K562 (cell line): ENCODE results near the gene PLEKHM3. TPM values are rescaled to one million over a fixed set of nuclear protein-coding genes. Genes with fewer than 3 reads are reported as not detected.

Source experiments
- ATAC-seq: fragments of 200-7000 bp; cut with Tn5 transposase; 3 replicates; pipeline ENCODE4 v1.9.1; 2020; ENCODE audit warnings: moderate library complexity
- BruUV-seq: library from RNA; stranded (reverse); fragments of 400-500 nt; replicated peaks from 2 replicates; lab custom pipeline; 2021; lab: Mats Ljungman, UMichigan
- CTCF ChIA-PET: fragments of 300-600 bp; formaldehyde crosslinking; extraction: SDS; loops from one replicate; lab custom pipeline; 2021; ENCODE audit warnings: low intra/inter-chr PET ratio; lab: Yijun Ruan, JAX
- POLR2A ChIA-PET: fragments of 300-600, 350-650 bp; sonication (Branson Sonifier 250); formaldehyde crosslinking; extraction: SDS; loops from one replicate; lab custom pipeline; 2021; ENCODE audit warnings: antibody characterized with exemption, inconsistent platforms; lab: Yijun Ruan, JAX
- DNase-seq, 4 experiments: peaks; one replicate each; pipeline versions ENCODE4 v3.0.0 to v3.0.0-alpha.2; 2011 to 2018; ENCODE audit warnings: low spot score in 3 of 4, mixed read lengths in 3 of 4; ENCODE audit errors: extremely low read depth in 1 of 4
- FAIRE-seq: peaks from 2 replicates; lab custom pipeline; 2011; peaks lifted over from hg19 to GRCh38; lab: Jason Lieb, UNC
- H2AFZ ChIP-seq: 2 replicates; pipeline ENCODE4 v1.6.0; 2011; ENCODE audit warnings: low read depth, low read length, control low read depth, inconsistent platforms
- H3K27ac ChIP-seq: fragments of 200-600 bp; 3 replicates; pipeline ENCODE4 v1.8.0; 2011; ENCODE audit warnings: low read depth, mild to moderate bottlenecking, control low read depth, inconsistent platforms, low read length, moderate library complexity, mixed read lengths; ENCODE audit errors: extremely low read depth
- H3K27me3 ChIP-seq, 2 experiments: fragments of 300-600 bp in 1 of 2; 2 replicates in 1 of 2; 3 replicates in 1 of 2; pipeline versions ENCODE4 v1.6.0 to v1.8.0; 2011; ENCODE audit warnings: inconsistent platforms in 2 of 2, low read length in 2 of 2, mild to moderate bottlenecking in 1 of 2, mixed read lengths in 1 of 2, moderate library complexity in 1 of 2; ENCODE audit not compliant: control insufficient read depth in 2 of 2, insufficient read depth in 2 of 2
- H3K36me3 ChIP-seq: fragments of 300-600 bp; 3 replicates; pipeline ENCODE4 v1.8.0; 2011; ENCODE audit warnings: mild to moderate bottlenecking, low read length, inconsistent platforms; ENCODE audit not compliant: control insufficient read depth, insufficient read depth
- H3K4me1 ChIP-seq, 2 experiments: fragments of 200-600 bp in 1 of 2; replicated peaks in 1 of 2; 2 replicates in 1 of 2; 3 replicates in 1 of 2; pipeline versions ENCODE4 v1.5.1 to v1.8.0; 2011; ENCODE audit warnings: inconsistent platforms in 2 of 2, low read length in 2 of 2, mild to moderate bottlenecking in 1 of 2, mixed read lengths in 1 of 2, moderate library complexity in 1 of 2; ENCODE audit not compliant: control insufficient read depth in 2 of 2, insufficient read depth in 2 of 2
- H3K4me2 ChIP-seq: 2 replicates; pipeline ENCODE4 v1.6.1; 2011; ENCODE audit warnings: low read length, control low read depth, inconsistent platforms, mixed read lengths; ENCODE audit not compliant: insufficient read depth
- H3K4me3 ChIP-seq: fragments of 200-600 bp; sonication (generic), shearing (Covaris generic); 2 replicates; pipeline ENCODE4 v1.5.1; 2016; ENCODE audit warnings: control low read depth, inconsistent platforms
- H3K79me2 ChIP-seq: fragments of 200-600 bp; 3 replicates; pipeline ENCODE4 v1.8.0; 2011; ENCODE audit warnings: low read length, inconsistent platforms; ENCODE audit not compliant: control insufficient read depth, insufficient read depth
- H3K9ac ChIP-seq, 2 experiments: 2 replicates each; pipeline versions ENCODE4 v1.6.0 to v1.6.1; 2011; ENCODE audit warnings: low read depth in 2 of 2, low read length in 2 of 2, control low read depth in 1 of 2, inconsistent platforms in 1 of 2, mild to moderate bottlenecking in 1 of 2, mixed read lengths in 1 of 2; ENCODE audit not compliant: insufficient read depth in 1 of 2
- H3K9me1 ChIP-seq: one replicate; pipeline ENCODE4 v1.6.0; 2011; ENCODE audit warnings: inconsistent platforms, mild to moderate bottlenecking, low read length, moderate library complexity; ENCODE audit not compliant: control insufficient read depth, insufficient read depth
- H3K9me3 ChIP-seq: replicated peaks from 2 replicates; pipeline ENCODE4 v1.5.1; 2011; ENCODE audit warnings: low read depth, low read length, inconsistent platforms; ENCODE audit not compliant: control insufficient read depth, insufficient read depth
- H4K20me1 ChIP-seq: replicated peaks from 2 replicates; pipeline ENCODE4 v1.6.1; 2011; ENCODE audit warnings: low read length, inconsistent platforms, mixed read lengths; ENCODE audit not compliant: control insufficient read depth, insufficient read depth
- ATF1 ChIP-seq, 2 experiments: fragments of 450-650 bp in 1 of 2; IDR thresholded peaks; 2 replicates each; pipeline ENCODE4 v1.6.1; 2016; ENCODE audit warnings: missing compliant biosample characterization in 1 of 2, missing genetic modification characterization in 1 of 2
- ATF3 ChIP-seq, 2 experiments: fragments of 450-650 bp in 1 of 2; sonication (generic) in 1 of 2; formaldehyde crosslinking in 1 of 2; IDR thresholded peaks in 1 of 2; conservative IDR thresholded peaks in 1 of 2; 2 replicates each; pipeline versions ENCODE4 v1.6.1 to v1.8.1; 2016 to 2023; ENCODE audit warnings: mild to moderate bottlenecking in 2 of 2, moderate library complexity in 2 of 2, inconsistent platforms in 1 of 2, missing genetic modification reagents in 1 of 2
- CBFA2T2 ChIP-seq: fragments of 450-650 bp; conservative IDR thresholded peaks from 2 replicates; pipeline ENCODE4 v1.6.1; 2017; ENCODE audit warnings: mild to moderate bottlenecking
- CTBP1 ChIP-seq: fragments of 450-650 bp; IDR thresholded peaks from 2 replicates; pipeline ENCODE4 v1.6.1; 2016; ENCODE audit warnings: borderline replicate concordance
- DEAF1 ChIP-seq: fragments of 450-650 bp; formaldehyde crosslinking; IDR thresholded peaks from 2 replicates; pipeline ENCODE4 v1.4.0; 2020; ENCODE audit warnings: mild to moderate bottlenecking, moderate library complexity
- EHMT2 ChIP-seq: fragments of 450-650 bp; IDR thresholded peaks from 2 replicates; pipeline ENCODE4 v1.6.1; 2018; ENCODE audit warnings: antibody characterized with exemption
- FOSL1 ChIP-seq: fragments of 200-800 bp; sonication (Bioruptor generic); conservative IDR thresholded peaks from 2 replicates; pipeline ENCODE4 v1.6.1; 2016; ENCODE audit warnings: missing genetic modification characterization, missing compliant biosample characterization
- JUND ChIP-seq, 2 experiments: IDR thresholded peaks; 2 replicates in 1 of 2; 3 replicates in 1 of 2; pipeline ENCODE4 v1.6.1; 2011; ENCODE audit warnings: borderline replicate concordance in 2 of 2, low read depth in 2 of 2, low read length in 2 of 2, improper control_type of control experiment in 1 of 2, missing biosample characterization in 1 of 2, missing genetic modification characterization in 1 of 2, missing genetic modification reagents in 1 of 2
- PML ChIP-seq: IDR thresholded peaks from 2 replicates; pipeline ENCODE4 v1.6.1; 2012; ENCODE audit warnings: low read length, inconsistent platforms
- SMC3 ChIP-seq: conservative IDR thresholded peaks from 2 replicates; pipeline ENCODE4 v1.6.1; 2011; ENCODE audit warnings: low read depth, low read length, improper control_type of control experiment; ENCODE audit not compliant: insufficient read depth
- ZNF232 ChIP-seq: sonication (generic); formaldehyde crosslinking; IDR thresholded peaks from 2 replicates; pipeline ENCODE4 v1.8.0; 2022; ENCODE audit warnings: mild to moderate bottlenecking, missing genetic modification reagents
- WGBS: fragments of 100-300 bp; shearing (Covaris generic); methylation state at CpG from one replicate; pipeline ENCODE4 v1.1.6; 2016; ENCODE audit warnings: low coverage, mixed read lengths; ENCODE audit not compliant: insufficient coverage; ENCODE audit errors: missing lambda C conversion rate; 5-methylcytosine and 5-hydroxymethylcytosine counted together
- in situ Hi-C: fragments of 300-500 bp; cut with MboI; formaldehyde crosslinking; loops from 4 replicates; pipeline ENCODE4 v1.15.0; 2018; ENCODE audit warnings: inconsistent platforms, mixed read lengths
- intact Hi-C: fragments of 100-400 bp; cut with micrococcal nuclease; formaldehyde crosslinking; loops from 2 replicates; pipeline ENCODE4 v1.14.2; 2022
- polyA plus RNA-seq, 8 experiments: library from polyadenylated mRNA; depleted of rRNA in 4 of 8; stranded (reverse) in 5 of 8; unstranded in 3 of 8; fragments of >200 nt; fragmentation: Nextera tagmentation in 2 of 8; fragmentation: Illumina TruSeq in 1 of 8; extraction: Ambion mirVana in 2 of 8; extraction: Trizol in 1 of 8; gene quantifications; 2 replicates each; pipeline versions ENCODE4 v1.2.1 to v1.2.3, GENCODE V29; 2011 to 2014; ENCODE audit warnings: inconsistent platforms in 1 of 8, missing spikeins in 1 of 8
- total RNA-seq, 7 experiments: library from RNA; depleted of rRNA in 6 of 7; stranded (reverse); fragments of >200 nt in 6 of 7; fragmentation: Illumina TruSeq in 2 of 7; extraction: Trizol in 2 of 7; gene quantifications; 2 replicates each; pipeline versions ENCODE4 v1.2.1 to v1.2.3, GENCODE V29; 2011 to 2021; ENCODE audit warnings: low replicate concordance in 1 of 7
- TF ChIP-seq, protein P1 (sequence below), 3 experiments: IDR thresholded peaks in 2 of 3; conservative IDR thresholded peaks in 1 of 3; 2 replicates each; pipeline ENCODE4 v1.5.1; 2011 to 2012; ENCODE audit warnings: low read length in 3 of 3, mild to moderate bottlenecking in 3 of 3, control low read depth in 2 of 3, improper control_type of control experiment in 1 of 3, inconsistent platforms in 1 of 3, low read depth in 1 of 3, mixed read lengths in 1 of 3, moderate library complexity in 1 of 3; ENCODE audit not compliant: insufficient read depth in 2 of 3

PLEKHM3 gene
- total and polyA plus RNA-seq, 9 of the 15 experiments (the other 6 are each of a cell fraction or from before 2014, with no cell fraction given): 0.24 to 1.6 (median 1.0) TPM

GRCh38 chr2:208033701-208034502 is 8.6 kb upstream of the PLEKHM3 start:
- intact Hi-C loops (loop anchor here (1.0 to 10.0 kb wide), 4 partner anchors 38 to 288 kb away; no protein-coding TSS in a partner anchor), in situ Hi-C loops (no loop called here)
- 0 out of 2 replicates have a peak, but pooled peaks cover 2% of the 10 kb centered on the region for H3K9me3 ChIP-seq
- DNase-seq (peak; percentile 51 to 68 (median 54)), FAIRE-seq (peak; percentile 85), ATAC-seq (peak; percentile 97)
- no peaks in the 10 kb centered on the region for H3K36me3 ChIP-seq
- H3K4me1 ChIP-seq: no peaks in the 10 kb centered on the region; a peak in 1 of 5 replicates
- H3K4me3 ChIP-seq: no peak overlapping the region
- 5% methylated on average over 4 of the region's 4 CpGs for WGBS
- H3K79me2 ChIP-seq: no peaks in the 10 kb centered on the region
- no peaks in the 10 kb centered on the region for H3K9me1 ChIP-seq
- H3K4me2 ChIP-seq: no peak overlapping the region
- no peaks in the 10 kb centered on the region for H4K20me1 ChIP-seq
- CTCF ChIA-PET: interaction anchor here (0.6 to 1.8 kb wide), 2 partner anchors 65 to 288 kb away, joined by 3 to 9 read pairs; no protein-coding TSS in a partner anchor
- BruUV-seq: no TSS peak
- H3K27ac ChIP-seq: no peak overlapping the region
- no peak overlapping the region for H2AFZ ChIP-seq
- no peaks in the 10 kb centered on the region for H3K27me3 ChIP-seq
- no peak overlapping the region for H3K9ac ChIP-seq
- POLR2A ChIA-PET: interaction anchor here (0.6 to 1.2 kb wide), 3 partner anchors 268 to 289 kb away, joined by 3 to 4 read pairs (median 3); no protein-coding TSS in a partner anchor
- peak; percentile 80 for TF ChIP-seq JUND (IDR thresholded peaks at IDR 0.05; ENCODE audit: borderline replicate concordance, low read depth, low read length)
- peak; percentile 90 for TF ChIP-seq JUND (tag; IDR thresholded peaks at IDR 0.05; ENCODE audit: borderline replicate concordance, low read depth, low read length)
- peak; percentile 92 for TF ChIP-seq ZNF232 (CRISPR knock-in tag)
- peak; percentile 16; the same call in 1 of the 2 replicates for TF ChIP-seq CTBP1
- TF ChIP-seq CBFA2T2: no peak
- no peak for TF ChIP-seq PML
- TF ChIP-seq ATF3 (IDR thresholded peaks at IDR 0.05): peak; percentile 83
- no peak for TF ChIP-seq ATF3 (CRISPR knock-in tag; conservative IDR thresholded peaks at IDR 0.05)
- 0 out of 2 replicates have a peak, but pooled peaks have one; percentile 30 for TF ChIP-seq DEAF1 (CRISPR knock-in tag)
- TF ChIP-seq EHMT2: peak; percentile 9; the same call in 1 of the 2 replicates
- TF ChIP-seq, protein P1, sequence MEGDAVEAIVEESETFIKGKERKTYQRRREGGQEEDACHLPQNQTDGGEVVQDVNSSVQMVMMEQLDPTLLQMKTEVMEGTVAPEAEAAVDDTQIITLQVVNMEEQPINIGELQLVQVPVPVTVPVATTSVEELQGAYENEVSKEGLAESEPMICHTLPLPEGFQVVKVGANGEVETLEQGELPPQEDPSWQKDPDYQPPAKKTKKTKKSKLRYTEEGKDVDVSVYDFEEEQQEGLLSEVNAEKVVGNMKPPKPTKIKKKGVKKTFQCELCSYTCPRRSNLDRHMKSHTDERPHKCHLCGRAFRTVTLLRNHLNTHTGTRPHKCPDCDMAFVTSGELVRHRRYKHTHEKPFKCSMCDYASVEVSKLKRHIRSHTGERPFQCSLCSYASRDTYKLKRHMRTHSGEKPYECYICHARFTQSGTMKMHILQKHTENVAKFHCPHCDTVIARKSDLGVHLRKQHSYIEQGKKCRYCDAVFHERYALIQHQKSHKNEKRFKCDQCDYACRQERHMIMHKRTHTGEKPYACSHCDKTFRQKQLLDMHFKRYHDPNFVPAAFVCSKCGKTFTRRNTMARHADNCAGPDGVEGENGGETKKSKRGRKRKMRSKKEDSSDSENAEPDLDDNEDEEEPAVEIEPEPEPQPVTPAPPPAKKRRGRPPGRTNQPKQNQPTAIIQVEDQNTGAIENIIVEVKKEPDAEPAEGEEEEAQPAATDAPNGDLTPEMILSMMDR (IDR thresholded peaks at IDR 0.05 in 2 of 3, conservative IDR thresholded peaks at IDR 0.05 in 1 of 3; ENCODE audit: insufficient read depth in 2 of 3, low read depth in 1 of 3, low read length in 3 of 3): peak; percentile 47 to 71 (median 55)
- no peak for TF ChIP-seq ATF1 (CRISPR knock-in tag; IDR thresholded peaks at IDR 0.05)
- peak; percentile 46 for TF ChIP-seq ATF1 (tag; IDR thresholded peaks at IDR 0.05)
- TF ChIP-seq FOSL1 (tag): peak; percentile 81
- 0 out of 2 replicates have a peak, but pooled peaks have one; percentile 30 for TF ChIP-seq SMC3
